ENCODE data around the gene SUGCT.
"Not testable (repeated sequence)": the region's sequence is repeated elsewhere in the genome, so short reads cannot be mapped to it uniquely, and the experiment has no call there.

SUGCT gene

GRCh38 chr7:40644454-40645188 is 509.8 kb downstream of the SUGCT start:
- DNase-seq, result no peak

- DNase-seq, result no peak
Observed at GRCh38 chr7:40645197-40645596, 510.4 kb downstream of the SUGCT start.

GRCh38 chr7:40646717-40647116 is 511.9 kb downstream of the SUGCT start:
- DNase-seq, result no peak

GRCh38 chr7:40647719-40648118 is 512.9 kb downstream of the SUGCT start:
- no peak for DNase-seq

- no peak for DNase-seq
Observed at GRCh38 chr7:40649247-40649646, 514.4 kb downstream of the SUGCT start.

GRCh38 chr7:40650903-40651302 is 516.1 kb downstream of the SUGCT start:
- not testable (repeated sequence) for DNase-seq

- DNase-seq, result no peak
Observed at GRCh38 chr7:40654171-40654570, 519.4 kb downstream of the SUGCT start.

GRCh38 chr7:40655426-40655825 is 520.6 kb downstream of the SUGCT start:
- DNase-seq, result no peak

GRCh38 chr7:40656349-40656748 is 521.5 kb downstream of the SUGCT start:
- DNase-seq, result no peak

- DNase-seq, result no peak
Observed at GRCh38 chr7:40658729-40659128, 523.9 kb downstream of the SUGCT start.

- DNase-seq, result no peak
Observed at GRCh38 chr7:40659231-40659630, 524.4 kb downstream of the SUGCT start.

GRCh38 chr7:40673285-40673684 is 538.5 kb downstream of the SUGCT start:
- DNase-seq, result no peak

- no peak for DNase-seq
Observed at GRCh38 chr7:40674316-40674715, 539.5 kb downstream of the SUGCT start.

GRCh38 chr7:40675741-40676140 is 540.9 kb downstream of the SUGCT start:
- DNase-seq, result no peak

- no peak for DNase-seq
Observed at GRCh38 chr7:40676221-40676620, 541.4 kb downstream of the SUGCT start.

- no peak for DNase-seq
Observed at GRCh38 chr7:40680657-40681056, 545.9 kb downstream of the SUGCT start.

GRCh38 chr7:40682696-40683095 is 547.9 kb downstream of the SUGCT start:
- no peak for DNase-seq

- DNase-seq, result no peak
Observed at GRCh38 chr7:40694026-40694809, 559.4 kb downstream of the SUGCT start.

GRCh38 chr7:40694991-40695390 is 560.2 kb downstream of the SUGCT start:
- no peak for DNase-seq

- DNase-seq, result no peak
Observed at GRCh38 chr7:40697653-40698052, 562.8 kb downstream of the SUGCT start.

- no peak for DNase-seq
Observed at GRCh38 chr7:40698214-40698920, 563.6 kb downstream of the SUGCT start.

GRCh38 chr7:40698921-40699260 is 564.1 kb downstream of the SUGCT start:
- no peak for DNase-seq

- no peak for DNase-seq
Observed at GRCh38 chr7:40700653-40701421, 566.0 kb downstream of the SUGCT start.

Data from NCI-H2029 treated with DMSO at 0.1 percent for 48 hours (cell line).